CD14-positive monocyte (primary cell): ENCODE data around the gene SDK1. TPM values are rescaled to one million over a fixed set of nuclear protein-coding genes. Genes with fewer than 3 reads are reported as not detected.

Source experiments
- DNase-seq, 3 donors: peaks; one replicate each; pipeline ENCODE4 v3.0.0-alpha.2; 2011 to 2022
- H2AFZ ChIP-seq: 2 replicates; pipeline ENCODE4 v1.6.0; 2012; ENCODE audit warnings: mild to moderate bottlenecking, low read depth, low read length, inconsistent platforms; ENCODE audit not compliant: insufficient read depth, poor library complexity, severe bottlenecking
- H3K27ac ChIP-seq, 2 donors: 1 replicate in 1 of 2; 2 replicates in 1 of 2; pipeline ENCODE4 v1.5.1; 2012 to 2013; ENCODE audit warnings: low read length in 2 of 2, control low read depth in 1 of 2, inconsistent platforms in 1 of 2, low read depth in 1 of 2, mild to moderate bottlenecking in 1 of 2
- H3K27me3 ChIP-seq, 2 donors: one replicate each; pipeline versions ENCODE4 v1.6.0 to v1.6.1; 2011 to 2013; ENCODE audit warnings: low read length in 2 of 2; ENCODE audit not compliant: control insufficient read depth in 2 of 2, insufficient read depth in 2 of 2
- H3K36me3 ChIP-seq, 2 donors: replicated peaks in 1 of 2; 1 replicate in 1 of 2; 2 replicates in 1 of 2; pipeline versions ENCODE4 v1.5.1 to v1.6.1; 2012 to 2013; ENCODE audit warnings: low read length in 2 of 2, control low read depth in 1 of 2, inconsistent platforms in 1 of 2, mild to moderate bottlenecking in 1 of 2; ENCODE audit not compliant: insufficient read depth in 2 of 2, control insufficient read depth in 1 of 2
- H3K4me1 ChIP-seq, 2 donors: 1 replicate in 1 of 2; 2 replicates in 1 of 2; pipeline versions ENCODE4 v1.5.1 to v1.6.1; 2012 to 2013; ENCODE audit warnings: low read length in 2 of 2, control low read depth in 1 of 2, inconsistent platforms in 1 of 2, mild to moderate bottlenecking in 1 of 2, moderate library complexity in 1 of 2; ENCODE audit not compliant: insufficient read depth in 2 of 2, control insufficient read depth in 1 of 2
- H3K4me2 ChIP-seq: replicated peaks from 2 replicates; pipeline ENCODE3; 2012; ENCODE audit warnings: low read length, moderate library complexity, mild to moderate bottlenecking; ENCODE audit not compliant: poor library complexity, severe bottlenecking; ENCODE audit errors: extremely low read depth
- H3K4me3 ChIP-seq, 3 experiments: fragments of 200-600 bp in 1 of 3; sonication (generic) in 1 of 3; replicated peaks in 1 of 3; 1 replicate in 2 of 3; 2 replicates in 1 of 3; pipeline ENCODE4 v1.5.1; 2011 to 2013; ENCODE audit warnings: low read length in 3 of 3, mild to moderate bottlenecking in 3 of 3, control low read depth in 2 of 3, low read depth in 2 of 3, inconsistent platforms in 1 of 3, moderate library complexity in 1 of 3
- H3K79me2 ChIP-seq: 2 replicates; pipeline ENCODE4 v1.6.0; 2012; ENCODE audit warnings: mild to moderate bottlenecking, control low read depth, inconsistent platforms, low read length, moderate library complexity; ENCODE audit not compliant: insufficient read depth
- H3K9ac ChIP-seq: 2 replicates; pipeline ENCODE4 v1.6.0; 2017; ENCODE audit warnings: low read length, mild to moderate bottlenecking; ENCODE audit not compliant: insufficient read depth, poor library complexity, severe bottlenecking
- H3K9me3 ChIP-seq, 2 donors: replicated peaks in 1 of 2; 1 replicate in 1 of 2; 2 replicates in 1 of 2; pipeline versions ENCODE4 v1.5.1 to v1.6.1; 2012 to 2013; ENCODE audit warnings: low read length in 2 of 2, control low read depth in 1 of 2; ENCODE audit not compliant: control insufficient read depth in 1 of 2, insufficient read depth in 1 of 2
- H4K20me1 ChIP-seq: 2 replicates; pipeline ENCODE4 v1.6.0; 2012; ENCODE audit warnings: mild to moderate bottlenecking, low read length, control low read depth, moderate library complexity; ENCODE audit not compliant: insufficient read depth
- H3K27ac Mint-ChIP-seq, 7 donors: one replicate each; pipeline ENCODE4 v1.8.0; 2020; ENCODE audit warnings: mild to moderate bottlenecking in 7 of 7, mixed read lengths in 7 of 7, moderate library complexity in 6 of 7, inconsistent platforms in 2 of 7
- H3K27me3 Mint-ChIP-seq, 3 donors: one replicate each; pipeline ENCODE4 v1.8.0; 2021 to 2022; ENCODE audit warnings: low read depth in 3 of 3, mild to moderate bottlenecking in 3 of 3, mixed read lengths in 3 of 3, moderate library complexity in 3 of 3, inconsistent platforms in 1 of 3
- H3K36me3 Mint-ChIP-seq, 2 donors: one replicate each; pipeline ENCODE4 v1.8.0; 2020; ENCODE audit warnings: mixed read lengths in 2 of 2, inconsistent platforms in 1 of 2, mild to moderate bottlenecking in 1 of 2
- H3K4me1 Mint-ChIP-seq: one replicate; pipeline ENCODE4 v1.8.0; 2020; ENCODE audit warnings: mild to moderate bottlenecking, mixed read lengths
- H3K4me3 Mint-ChIP-seq, 2 donors: one replicate each; pipeline ENCODE4 v1.8.0; 2020; ENCODE audit warnings: mild to moderate bottlenecking in 2 of 2, mixed read lengths in 2 of 2, moderate library complexity in 1 of 2
- H3K9me3 Mint-ChIP-seq, 7 donors: one replicate each; pipeline ENCODE4 v1.8.0; 2020 to 2022; ENCODE audit warnings: mixed read lengths in 7 of 7, mild to moderate bottlenecking in 6 of 7, moderate library complexity in 6 of 7, inconsistent platforms in 2 of 7
- WGBS: methylation state at CpG from one replicate; pipeline ENCODE4 v1.1.5; 2013; ENCODE audit warnings: missing lambda C conversion rate; ENCODE audit not compliant: insufficient coverage; 5-methylcytosine and 5-hydroxymethylcytosine counted together
- intact Hi-C, 2 donors: fragments of 100-400 bp; cut with micrococcal nuclease; formaldehyde crosslinking; loops; one replicate each; pipeline versions ENCODE4 v1.15.0 to v1.15.1; 2023
- polyA plus RNA-seq, 3 donors: library from polyadenylated mRNA; depleted of rRNA in 1 of 3; unstranded in 2 of 3; stranded (reverse) in 1 of 3; fragments of 300-500 nt in 2 of 3; fragments of >200 nt in 1 of 3; fragmentation: Illumina TruSeq in 2 of 3; gene quantifications; 1 replicate in 2 of 3; 2 replicates in 1 of 3; pipeline ENCODE4 v1.2.3, GENCODE V29; 2012 to 2021
- TF ChIP-seq, protein P1 (sequence below): fragments of 200-600 bp; IDR thresholded peaks from one replicate; pipeline ENCODE4 v1.8.0; 2022; ENCODE audit warnings: antibody characterized with exemption, mild to moderate bottlenecking

SDK1 gene
- polyA plus RNA-seq, 3 donors: 0.01 TPM; not detected in 2

DNA sequence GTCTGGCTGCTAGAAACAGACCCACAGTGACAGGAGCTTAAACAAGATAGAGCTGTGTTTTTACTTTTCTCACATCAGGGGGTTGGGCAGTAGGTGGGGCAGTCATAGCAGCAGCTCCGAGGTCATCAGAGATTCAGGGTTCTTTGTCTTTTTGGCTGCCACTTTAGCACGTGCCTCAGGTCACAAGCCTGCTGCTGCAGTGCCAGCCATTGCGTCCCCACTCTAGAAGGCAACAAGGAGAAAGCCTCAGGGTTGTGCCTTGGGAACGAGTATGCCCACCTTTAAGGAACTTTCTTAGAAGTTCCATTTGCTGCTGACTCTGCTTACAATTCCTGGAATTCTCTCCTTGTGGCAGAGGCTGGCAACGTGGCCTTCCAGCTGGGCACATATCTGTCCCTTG, 720.4 kb downstream of the SDK1 start:
- H3K4me3 Mint-ChIP-seq: no peak overlapping the region
- H3K9ac ChIP-seq: no peak overlapping the region
- H3K27ac ChIP-seq: no peak overlapping the region
- H3K36me3 Mint-ChIP-seq: no peaks in the 10 kb centered on the region
- no peak overlapping the region for H3K4me2 ChIP-seq
- WGBS: 88% methylated on average over 5 of the region's 5 CpGs
- H3K4me1 ChIP-seq: no peaks in the 10 kb centered on the region
- intact Hi-C loops: no loop called here
- no peaks in the 10 kb centered on the region for H3K27me3 ChIP-seq
- no peak overlapping the region for H2AFZ ChIP-seq
- no peaks in the 10 kb centered on the region for H3K79me2 ChIP-seq
- TF ChIP-seq, protein P1, sequence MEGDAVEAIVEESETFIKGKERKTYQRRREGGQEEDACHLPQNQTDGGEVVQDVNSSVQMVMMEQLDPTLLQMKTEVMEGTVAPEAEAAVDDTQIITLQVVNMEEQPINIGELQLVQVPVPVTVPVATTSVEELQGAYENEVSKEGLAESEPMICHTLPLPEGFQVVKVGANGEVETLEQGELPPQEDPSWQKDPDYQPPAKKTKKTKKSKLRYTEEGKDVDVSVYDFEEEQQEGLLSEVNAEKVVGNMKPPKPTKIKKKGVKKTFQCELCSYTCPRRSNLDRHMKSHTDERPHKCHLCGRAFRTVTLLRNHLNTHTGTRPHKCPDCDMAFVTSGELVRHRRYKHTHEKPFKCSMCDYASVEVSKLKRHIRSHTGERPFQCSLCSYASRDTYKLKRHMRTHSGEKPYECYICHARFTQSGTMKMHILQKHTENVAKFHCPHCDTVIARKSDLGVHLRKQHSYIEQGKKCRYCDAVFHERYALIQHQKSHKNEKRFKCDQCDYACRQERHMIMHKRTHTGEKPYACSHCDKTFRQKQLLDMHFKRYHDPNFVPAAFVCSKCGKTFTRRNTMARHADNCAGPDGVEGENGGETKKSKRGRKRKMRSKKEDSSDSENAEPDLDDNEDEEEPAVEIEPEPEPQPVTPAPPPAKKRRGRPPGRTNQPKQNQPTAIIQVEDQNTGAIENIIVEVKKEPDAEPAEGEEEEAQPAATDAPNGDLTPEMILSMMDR: no peak
- H3K4me1 Mint-ChIP-seq: no peaks in the 10 kb centered on the region
- no peak for DNase-seq
- peak overlapping the region in 1 of 7 donors; percentile 81 for H3K27ac Mint-ChIP-seq
- peaks cover 32 to 37% of the 10 kb centered on the region in 2 donors for H3K9me3 ChIP-seq
- H3K4me3 ChIP-seq: no peak overlapping the region
- H3K36me3 ChIP-seq: no peaks in the 10 kb centered on the region
- peaks cover 0 to 5% (median 0%) of the 10 kb centered on the region in 3 donors for H3K27me3 Mint-ChIP-seq
- no peaks in the 10 kb centered on the region for H4K20me1 ChIP-seq
- H3K9me3 Mint-ChIP-seq: peaks cover 19 to 36% (median 23%) of the 10 kb centered on the region in 7 donors

DNA sequence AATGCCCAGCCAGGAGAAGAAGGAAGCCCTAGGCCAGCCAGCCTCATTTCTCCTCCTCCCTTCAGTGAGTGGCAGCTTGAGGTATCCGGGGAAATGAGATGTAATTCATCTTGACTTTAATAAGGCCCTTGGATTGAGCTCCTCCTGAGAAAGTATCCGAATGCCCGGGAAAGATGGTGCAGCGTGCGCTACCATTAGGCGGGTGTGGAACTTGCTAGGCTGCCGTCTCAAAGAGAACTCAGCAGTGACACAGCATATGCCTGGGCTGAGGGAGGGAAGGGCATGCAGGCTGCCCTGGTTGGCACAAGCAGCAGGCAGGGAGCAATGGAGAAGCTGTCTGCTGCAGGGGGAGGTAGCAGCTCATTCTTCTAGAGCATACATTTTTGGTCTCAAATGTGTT, 721.2 kb downstream of the SDK1 start:
- peaks cover 16 to 33% (median 21%) of the 10 kb centered on the region in 7 donors for H3K9me3 Mint-ChIP-seq
- no peaks in the 10 kb centered on the region for H3K79me2 ChIP-seq
- H3K36me3 Mint-ChIP-seq: no peaks in the 10 kb centered on the region
- no peak overlapping the region for H2AFZ ChIP-seq
- no peaks in the 10 kb centered on the region for H4K20me1 ChIP-seq
- H3K36me3 ChIP-seq: no peaks in the 10 kb centered on the region
- TF ChIP-seq, protein P1: no peak
- intact Hi-C loops: no loop called here
- no peak overlapping the region for H3K27ac Mint-ChIP-seq
- H3K27me3 ChIP-seq: no peaks in the 10 kb centered on the region
- no peak overlapping the region for H3K27ac ChIP-seq
- WGBS: 78% methylated on average over 6 of the region's 7 CpGs
- peaks cover 0 to 3% (median 0%) of the 10 kb centered on the region in 3 donors for H3K27me3 Mint-ChIP-seq
- no peak for DNase-seq
- no peaks in the 10 kb centered on the region for H3K4me1 ChIP-seq
- no peak overlapping the region for H3K9ac ChIP-seq
- no peak overlapping the region for H3K4me3 ChIP-seq
- no peak overlapping the region for H3K4me2 ChIP-seq
- no peak overlapping the region for H3K4me3 Mint-ChIP-seq
- H3K4me1 Mint-ChIP-seq: no peaks in the 10 kb centered on the region
- H3K9me3 ChIP-seq: peaks cover 32 to 34% of the 10 kb centered on the region in 2 donors
